ENCODE data around the gene LGI1.

LGI1 gene

GRCh38 chr10:93757801-93758507 is at the start of gene LGI1:
LGI1 (plus strand) TSS chr10:93757936; CDS start chr10:93758145, 209 bp downstream.
- no peak for DNase-seq (ENCODE audit: low read depth)

GRCh38 chr10:93710333-93710909 is 47.3 kb upstream of the LGI1 start:
- no peak for DNase-seq (ENCODE audit: low read depth)

GRCh38 chr10:93711891-93712290 is 45.8 kb upstream of the LGI1 start:
- no peak for DNase-seq (ENCODE audit: low read depth)

- no peak for DNase-seq (ENCODE audit: low read depth)
These were observed 45.1 kb upstream of the LGI1 start for GRCh38 chr10:93712593-93712992.

GRCh38 chr10:93715345-93715744 is 42.4 kb upstream of the LGI1 start:
- no peak for DNase-seq (ENCODE audit: low read depth)

GRCh38 chr10:93716766-93717165 is 41.0 kb upstream of the LGI1 start:
- DNase-seq (ENCODE audit: low read depth) = no peak

- DNase-seq (ENCODE audit: low read depth) = no peak
These were observed 38.6 kb upstream of the LGI1 start for GRCh38 chr10:93718937-93719725.

- DNase-seq (ENCODE audit: low read depth) = no peak
These were observed 37.8 kb upstream of the LGI1 start for GRCh38 chr10:93719901-93720300.

- no peak for DNase-seq (ENCODE audit: low read depth)
These were observed 35.2 kb upstream of the LGI1 start for GRCh38 chr10:93722550-93722949.

- DNase-seq (ENCODE audit: low read depth) = no peak
These were observed 34.6 kb upstream of the LGI1 start for GRCh38 chr10:93723153-93723552.

- DNase-seq (ENCODE audit: low read depth) = no peak
These were observed 31.7 kb upstream of the LGI1 start for GRCh38 chr10:93726024-93726423.

- no peak for DNase-seq (ENCODE audit: low read depth)
These were observed 16.4 kb upstream of the LGI1 start for GRCh38 chr10:93741367-93741766.

GRCh38 chr10:93742633-93743349 is 14.9 kb upstream of the LGI1 start:
- no peak for DNase-seq (ENCODE audit: low read depth)

GRCh38 chr10:93745408-93746065 is 12.2 kb upstream of the LGI1 start:
- no peak for DNase-seq (ENCODE audit: low read depth)

GRCh38 chr10:93746844-93747284 is 10.9 kb upstream of the LGI1 start:
- peak; percentile 96 for DNase-seq (ENCODE audit: low read depth)

- no peak for DNase-seq (ENCODE audit: low read depth)
These were observed 8.4 kb upstream of the LGI1 start for GRCh38 chr10:93749218-93749799.

GRCh38 chr10:93751124-93751523 is 6.6 kb upstream of the LGI1 start:
- DNase-seq (ENCODE audit: low read depth) = no peak

GRCh38 chr10:93751832-93752231 is 5.9 kb upstream of the LGI1 start:
- no peak for DNase-seq (ENCODE audit: low read depth)

GRCh38 chr10:93752761-93753160 is 5.0 kb upstream of the LGI1 start:
- DNase-seq (ENCODE audit: low read depth) = peak; percentile 41

GRCh38 chr10:93753621-93754250 is 4.0 kb upstream of the LGI1 start:
- no peak for DNase-seq (ENCODE audit: low read depth)

- DNase-seq (ENCODE audit: low read depth) = no peak
These were observed 3.0 kb upstream of the LGI1 start for GRCh38 chr10:93754761-93755160.
